HepG2 (cell line): Measurements from ENCODE around the gene CCNH. TPM values are rescaled to one million over a fixed set of nuclear protein-coding genes. Genes with fewer than 3 reads are reported as not detected.
A peak's percentile ranks its signal among the peaks of the same experiment; 100 is the strongest.

Experiments used
- FOXK1 ChIP-seq: sonication (generic); formaldehyde crosslinking; IDR thresholded peaks from 2 replicates; pipeline ENCODE4 v1.4.0; 2020; ENCODE audit warnings: low read depth, missing genetic modification reagents, borderline replicate concordance
- MAFF ChIP-seq: IDR thresholded peaks from 2 replicates; pipeline ENCODE4 v1.6.1; 2011; ENCODE audit warnings: low read depth, low read length, improper control_type of control experiment
- RCOR2 ChIP-seq: IDR thresholded peaks from 2 replicates; pipeline ENCODE4 v1.6.1; 2016; ENCODE audit warnings: missing biosample characterization, missing genetic modification reagents
- SALL2 ChIP-seq: sonication (generic); formaldehyde crosslinking; IDR thresholded peaks from 2 replicates; pipeline ENCODE4 v1.8.1; 2023; ENCODE audit warnings: mild to moderate bottlenecking, missing genetic modification reagents, inconsistent platforms
- SMAD1 ChIP-seq: sonication (generic); formaldehyde crosslinking; IDR thresholded peaks from 2 replicates; pipeline ENCODE4 v1.4.0; 2020; ENCODE audit warnings: missing genetic modification reagents, low read depth, mild to moderate bottlenecking, borderline replicate concordance
- ZBTB21 ChIP-seq: sonication (generic); formaldehyde crosslinking; IDR thresholded peaks from 2 replicates; pipeline ENCODE4 v1.4.0; 2020; ENCODE audit warnings: missing genetic modification reagents
- ZEB1 ChIP-seq: IDR thresholded peaks from 2 replicates; pipeline ENCODE4 v1.6.1; 2012; ENCODE audit warnings: mild to moderate bottlenecking, low read depth, inconsistent platforms; ENCODE audit not compliant: insufficient replicate concordance
- ZFP36 ChIP-seq: fragments of 150-350 bp; IDR thresholded peaks from 2 replicates; pipeline ENCODE4 v1.6.1; 2018; ENCODE audit warnings: borderline replicate concordance, low read length, low read depth; ENCODE audit not compliant: partially characterized antibody
- ZMAT3 ChIP-seq: sonication (generic); formaldehyde crosslinking; conservative IDR thresholded peaks from 2 replicates; pipeline ENCODE4 v1.7.0; 2021; ENCODE audit warnings: missing genetic modification reagents
- ZNF12 ChIP-seq: sonication (generic); formaldehyde crosslinking; IDR thresholded peaks from 2 replicates; pipeline ENCODE4 v1.5.0; 2020; ENCODE audit warnings: missing genetic modification reagents
- ZNF20 ChIP-seq: sonication (generic); formaldehyde crosslinking; IDR thresholded peaks from 2 replicates; pipeline ENCODE4 v1.4.0; 2020; ENCODE audit warnings: mild to moderate bottlenecking, moderate library complexity, missing genetic modification reagents
- ZNF280D ChIP-seq: sonication (generic); formaldehyde crosslinking; IDR thresholded peaks from 2 replicates; pipeline ENCODE4 v1.5.1; 2020; ENCODE audit warnings: mild to moderate bottlenecking, missing genetic modification reagents
- ZNF558 ChIP-seq: sonication (generic); formaldehyde crosslinking; IDR thresholded peaks from 2 replicates; pipeline ENCODE4 v1.9.0; 2022; ENCODE audit warnings: mild to moderate bottlenecking, missing genetic modification reagents, borderline replicate concordance
- ZNF746 ChIP-seq: sonication (generic); formaldehyde crosslinking; IDR thresholded peaks from 2 replicates; pipeline ENCODE4 v1.8.0; 2022; ENCODE audit warnings: mild to moderate bottlenecking, missing genetic modification reagents
- ZSCAN29 ChIP-seq: sonication (generic); formaldehyde crosslinking; conservative IDR thresholded peaks from 2 replicates; pipeline ENCODE4 v1.4.0; 2020; ENCODE audit warnings: mild to moderate bottlenecking, missing genetic modification reagents
- polyA plus RNA-seq, 8 experiments: library from polyadenylated mRNA; depleted of rRNA in 3 of 8; stranded (reverse) in 7 of 8; unstranded in 1 of 8; fragments of >200 nt; fragmentation: Illumina TruSeq in 4 of 8; extraction: Trizol in 4 of 8; gene quantifications; 2 replicates each; pipeline versions ENCODE4 v1.2.1 to v1.2.3, GENCODE V29; 2011 to 2016; ENCODE audit warnings: low read depth in 4 of 8, missing spikeins in 1 of 8, mixed read lengths in 1 of 8; ENCODE audit not compliant: insufficient read depth in 1 of 8
- total RNA-seq, 5 experiments: library from RNA; depleted of rRNA; stranded (reverse); fragments of >200 nt; fragmentation: Illumina TruSeq; extraction: Trizol; gene quantifications; 2 replicates each; pipeline ENCODE4 v1.2.3, GENCODE V29; 2016; ENCODE audit warnings: low read depth in 1 of 5
- TF ChIP-seq, protein P1 (sequence below): sonication (generic); formaldehyde crosslinking; conservative IDR thresholded peaks from 2 replicates; pipeline ENCODE4 v1.4.0; 2020; ENCODE audit warnings: missing genetic modification reagents
- TF ChIP-seq, protein P2 (sequence below): sonication (generic); formaldehyde crosslinking; IDR thresholded peaks from 2 replicates; pipeline ENCODE4 v1.5.0; 2020; ENCODE audit warnings: mild to moderate bottlenecking, missing genetic modification reagents, borderline replicate concordance
- TF ChIP-seq, protein P3 (sequence below): conservative IDR thresholded peaks from 2 replicates; pipeline ENCODE4 v1.6.1; 2018; ENCODE audit warnings: missing genetic modification reagents

Gene CCNH
- total and polyA plus RNA-seq, 2 of the 13 experiments (the other 11 are each of a cell fraction or from before 2014, with no cell fraction given) = 42.5 to 94.3 TPM

- TF ChIP-seq RCOR2 (CRISPR knock-in tag) (no peak), ZNF12 (CRISPR knock-in tag) (peak; percentile 24; the same call in 1 of the 2 replicates), FOXK1 (0 out of 2 replicates have a peak, but pooled peaks have one; percentile 56), ZBTB21 (CRISPR knock-in tag) (peak; percentile 96), ZNF746 (CRISPR knock-in tag) (no peak), SALL2 (CRISPR knock-in tag) (peak; percentile 62; the same call in 1 of the 2 replicates), ZEB1 (no peak), MAFF (no peak), ZNF20 (no peak), ZSCAN29 (CRISPR knock-in tag) (no peak), ZNF280D (CRISPR knock-in tag) (no peak), ZFP36 (no peak), ZNF558 (no peak), ZMAT3 (CRISPR knock-in tag) (no peak), SMAD1 (no peak; the same call in 1 of the 2 replicates)
- TF ChIP-seq, protein P1, sequence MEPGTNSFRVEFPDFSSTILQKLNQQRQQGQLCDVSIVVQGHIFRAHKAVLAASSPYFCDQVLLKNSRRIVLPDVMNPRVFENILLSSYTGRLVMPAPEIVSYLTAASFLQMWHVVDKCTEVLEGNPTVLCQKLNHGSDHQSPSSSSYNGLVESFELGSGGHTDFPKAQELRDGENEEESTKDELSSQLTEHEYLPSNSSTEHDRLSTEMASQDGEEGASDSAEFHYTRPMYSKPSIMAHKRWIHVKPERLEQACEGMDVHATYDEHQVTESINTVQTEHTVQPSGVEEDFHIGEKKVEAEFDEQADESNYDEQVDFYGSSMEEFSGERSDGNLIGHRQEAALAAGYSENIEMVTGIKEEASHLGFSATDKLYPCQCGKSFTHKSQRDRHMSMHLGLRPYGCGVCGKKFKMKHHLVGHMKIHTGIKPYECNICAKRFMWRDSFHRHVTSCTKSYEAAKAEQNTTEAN (CRISPR knock-in tag) = no peak
- TF ChIP-seq, protein P2, sequence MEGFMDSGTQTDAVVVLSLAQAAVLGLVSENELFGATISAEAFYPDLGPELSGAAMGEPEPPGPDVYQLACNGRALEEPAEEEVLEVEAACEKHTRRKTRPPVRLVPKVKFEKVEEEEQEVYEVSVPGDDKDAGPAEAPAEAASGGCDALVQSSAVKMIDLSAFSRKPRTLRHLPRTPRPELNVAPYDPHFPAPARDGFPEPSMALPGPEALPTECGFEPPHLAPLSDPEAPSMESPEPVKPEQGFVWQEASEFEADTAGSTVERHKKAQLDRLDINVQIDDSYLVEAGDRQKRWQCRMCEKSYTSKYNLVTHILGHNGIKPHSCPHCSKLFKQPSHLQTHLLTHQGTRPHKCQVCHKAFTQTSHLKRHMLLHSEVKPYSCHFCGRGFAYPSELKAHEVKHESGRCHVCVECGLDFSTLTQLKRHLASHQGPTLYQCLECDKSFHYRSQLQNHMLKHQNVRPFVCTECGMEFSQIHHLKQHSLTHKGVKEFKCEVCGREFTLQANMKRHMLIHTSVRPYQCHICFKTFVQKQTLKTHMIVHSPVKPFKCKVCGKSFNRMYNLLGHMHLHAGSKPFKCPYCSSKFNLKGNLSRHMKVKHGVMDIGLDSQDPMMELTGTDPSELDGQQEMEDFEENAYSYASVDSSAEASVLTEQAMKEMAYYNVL (CRISPR knock-in tag) = no peak
- TF ChIP-seq, protein P3, sequence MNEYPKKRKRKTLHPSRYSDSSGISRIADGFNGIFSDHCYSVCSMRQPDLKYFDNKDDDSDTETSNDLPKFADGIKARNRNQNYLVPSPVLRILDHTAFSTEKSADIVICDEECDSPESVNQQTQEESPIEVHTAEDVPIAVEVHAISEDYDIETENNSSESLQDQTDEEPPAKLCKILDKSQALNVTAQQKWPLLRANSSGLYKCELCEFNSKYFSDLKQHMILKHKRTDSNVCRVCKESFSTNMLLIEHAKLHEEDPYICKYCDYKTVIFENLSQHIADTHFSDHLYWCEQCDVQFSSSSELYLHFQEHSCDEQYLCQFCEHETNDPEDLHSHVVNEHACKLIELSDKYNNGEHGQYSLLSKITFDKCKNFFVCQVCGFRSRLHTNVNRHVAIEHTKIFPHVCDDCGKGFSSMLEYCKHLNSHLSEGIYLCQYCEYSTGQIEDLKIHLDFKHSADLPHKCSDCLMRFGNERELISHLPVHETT (CRISPR knock-in tag) = 0 out of 2 replicates have a peak, but pooled peaks have one; percentile 52
These were observed at the start of gene CCNH (continued) for GRCh38 chr5:87412630-87413342.
